Stimulated activated CD8-positive, alpha-beta memory T cell treated with anti-CD3 and anti-CD28 coated beads, Interleukin-2, amount 100 ng/mL, for 1 hour (primary cell): ENCODE results near the gene FUT2.

Source experiments
- DNase-seq, 2 donors: peaks; one replicate each; pipeline ENCODE4 v3.0.0-alpha.2; 2020; ENCODE audit warnings: low read depth in 2 of 2

Gene FUT2

DNA sequence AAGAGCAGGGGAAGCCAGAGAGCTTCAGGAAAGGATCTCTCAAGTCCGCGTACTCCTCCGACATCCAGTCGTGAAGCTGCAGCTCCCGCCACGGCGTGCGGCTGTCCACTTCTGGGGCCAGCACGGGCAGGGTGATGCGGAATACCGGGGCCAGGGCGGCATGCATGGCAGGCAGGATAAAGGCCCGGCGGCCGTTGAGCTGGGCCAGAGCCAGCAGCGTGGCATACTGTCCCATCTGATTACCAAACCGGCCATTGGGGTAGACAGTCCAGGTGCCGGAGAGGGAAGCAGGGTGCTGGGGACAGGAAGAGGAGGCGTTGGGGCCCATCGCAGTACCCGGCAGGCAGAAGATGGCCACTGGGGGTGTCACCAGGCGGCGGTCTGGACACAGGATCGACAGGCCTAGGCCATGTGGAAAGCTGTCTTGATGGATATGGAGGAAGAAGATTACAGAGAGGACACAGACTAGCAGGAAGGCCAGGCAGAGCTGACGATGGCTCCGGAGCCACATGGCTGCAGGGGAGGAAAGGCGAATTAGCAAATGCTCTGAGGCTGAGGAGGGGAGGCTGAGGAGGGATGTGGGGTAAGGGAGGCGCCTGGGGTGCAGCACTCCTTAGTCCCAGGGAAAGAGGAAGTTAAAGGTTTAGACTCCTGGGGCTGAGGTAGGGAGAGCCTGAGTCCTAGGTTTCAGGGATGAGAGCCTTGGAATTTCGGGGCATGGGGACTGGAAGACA lies 55.2 kb downstream of the FUT2 start:
- no peak for DNase-seq

DNA sequence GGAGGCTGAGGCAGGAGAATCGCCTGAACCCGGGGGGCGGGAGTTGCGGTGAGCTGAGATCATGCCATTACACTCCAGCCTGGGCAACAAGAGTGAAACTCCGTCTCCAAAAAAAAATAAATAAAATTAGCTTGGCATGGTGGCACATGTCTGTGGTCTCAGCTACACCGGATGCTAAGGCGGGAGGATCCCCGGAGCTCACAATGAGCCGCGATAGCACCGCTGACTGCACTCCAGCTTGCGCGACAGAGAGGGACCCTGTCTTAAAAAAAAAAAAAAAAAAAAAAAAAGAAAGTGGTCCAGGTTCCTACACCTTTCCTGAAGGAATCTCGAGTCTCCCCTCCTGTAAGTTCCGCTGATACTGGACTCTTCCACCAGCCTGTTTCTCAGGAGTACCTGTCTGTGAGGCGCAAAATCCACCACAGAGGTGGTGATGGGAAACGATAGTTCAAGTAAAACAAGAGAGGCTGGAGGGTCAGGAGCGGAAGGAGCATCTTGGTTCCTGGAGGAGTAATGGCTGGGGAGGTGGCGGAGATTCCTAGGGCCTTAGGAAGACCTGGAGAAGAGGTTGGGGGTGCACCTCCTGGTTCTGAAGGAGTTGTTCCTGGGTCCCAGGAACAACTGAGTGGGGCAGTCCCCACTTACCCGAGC lies 56.2 kb downstream of the FUT2 start:
- no peak for DNase-seq

DNA sequence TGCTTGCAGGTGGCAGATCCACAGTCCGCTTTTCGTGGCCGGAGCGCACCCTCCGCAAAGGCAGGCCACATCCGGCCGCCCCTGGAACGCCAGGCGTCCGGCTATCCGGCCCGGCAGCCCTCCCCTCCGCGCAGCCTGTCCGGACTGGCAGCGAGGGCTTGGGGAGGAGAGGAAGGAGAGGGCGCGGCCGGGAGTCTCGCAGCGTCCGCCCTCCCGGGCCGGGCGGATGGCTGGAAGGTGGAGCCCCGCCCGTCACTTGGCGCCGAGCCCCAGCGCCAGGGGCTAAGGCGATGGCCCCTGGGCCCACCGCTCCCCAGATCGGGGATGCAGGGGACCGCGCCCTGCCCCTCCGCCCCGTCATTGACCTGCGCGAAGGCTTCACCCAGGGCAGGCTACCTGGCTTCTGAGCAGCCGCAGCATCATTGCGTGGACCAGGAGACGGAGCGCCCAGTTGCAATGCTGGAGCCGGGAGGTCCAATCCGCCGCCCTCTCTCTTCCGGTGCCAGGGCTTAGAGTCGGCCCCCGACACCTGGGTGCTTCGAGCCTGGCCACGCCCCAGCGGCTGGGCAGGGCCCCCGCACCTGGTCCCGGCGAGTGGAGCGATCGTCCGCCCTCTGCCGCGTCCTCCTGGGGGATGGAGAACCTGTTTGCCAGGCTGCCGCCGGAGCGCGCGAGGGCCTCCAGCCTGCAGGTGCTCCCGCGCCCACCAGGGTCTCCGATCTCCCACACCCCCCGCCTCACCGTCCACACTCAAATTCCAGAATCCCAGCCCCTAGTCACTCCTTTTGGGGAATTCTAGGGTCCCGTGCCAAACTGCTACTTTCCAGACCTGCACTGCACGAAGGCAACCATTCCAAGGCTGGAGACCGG lies 57.0 kb downstream of the FUT2 start, which contains the start of gene FUT1:
FUT1 (minus strand) TSS at position 146 of the 870 bp plus-strand sequence. CDS start 1,360 bp downstream, outside the sequence.
- DNase-seq, result no peak

DNA sequence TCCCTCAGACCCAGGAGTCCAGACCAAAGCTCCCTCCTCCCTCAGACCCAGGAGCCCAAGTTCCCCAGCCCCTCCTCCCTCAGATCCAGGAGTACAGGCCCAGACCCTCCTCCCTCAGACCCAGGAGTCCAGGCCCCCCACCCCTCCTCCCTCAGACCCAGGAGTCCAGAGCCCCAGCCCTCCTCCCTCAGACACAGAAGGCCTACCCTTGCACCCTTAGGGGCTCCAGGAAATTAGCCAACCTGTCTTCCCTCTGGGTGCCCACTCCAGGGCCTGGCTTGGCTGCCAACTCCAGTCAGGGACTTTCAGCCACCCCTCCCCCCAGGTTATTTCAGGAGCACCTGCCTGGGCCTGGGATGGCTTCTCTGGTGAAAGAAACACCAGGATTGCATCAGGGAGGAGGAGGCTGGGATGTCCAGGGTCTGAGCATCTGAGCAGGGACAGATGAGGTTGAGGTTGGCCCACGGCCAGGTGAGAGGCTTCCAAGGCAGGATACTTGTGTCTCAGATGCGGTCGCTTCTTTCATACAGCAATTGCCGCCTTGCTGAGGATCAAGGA lies 59.4 kb downstream of the FUT2 start, which contains the start of gene FGF21:
FGF21 (plus strand) TSS at position 441 of the 558 bp plus-strand sequence. CDS start 713 bp downstream, outside the sequence.
- no peak for DNase-seq
